GM18951 (cell line): ENCODE results near the gene CNPY4.

Source experiments
- POLR2A ChIP-seq: IDR thresholded peaks from 4 replicates; pipeline ENCODE4 v1.6.1; 2011; ENCODE audit warnings: mild to moderate bottlenecking; ENCODE audit not compliant: insufficient read length, insufficient read depth; ENCODE audit errors: extremely low read depth
- in situ Hi-C: fragments of 300-500 bp; cut with MboI; formaldehyde crosslinking; loops from one replicate; pipeline ENCODE4 v1.12.0; 2022; ENCODE audit warnings: low sequenced_read_pairs, mixed read lengths, inconsistent platforms; ENCODE audit not compliant: unreplicated experiment

The CNPY4 gene

GRCh38 chr7:100099452-100099851, 20.0 kb upstream of the CNPY4 start:
- in situ Hi-C loops: no loop called here
- no peak for TF ChIP-seq POLR2A

- peak; percentile 20 for TF ChIP-seq POLR2A
- in situ Hi-C loops: no loop called here
Observed at GRCh38 chr7:100100420-100101015, 18.9 kb upstream of the CNPY4 start.

- TF ChIP-seq POLR2A: peak; percentile 73
- in situ Hi-C loops: no loop called here
Observed at GRCh38 chr7:100101016-100101862, 18.2 kb upstream of the CNPY4 start, which contains the start of the genes AP4M1 and MCM7. AP4M1 (plus strand) TSS chr7:100101643; CDS start chr7:100101715, 72 bp downstream. MCM7 (minus strand) TSS chr7:100101397; CDS start chr7:100101294, 103 bp downstream.

- TF ChIP-seq POLR2A: no peak
- in situ Hi-C loops: no loop called here
Observed at GRCh38 chr7:100102950-100103840, 16.2 kb upstream of the CNPY4 start.

- no peak for TF ChIP-seq POLR2A
- in situ Hi-C loops: no loop called here
Observed at GRCh38 chr7:100105534-100105933, 13.9 kb upstream of the CNPY4 start.

GRCh38 chr7:100106633-100107032, 12.8 kb upstream of the CNPY4 start:
- in situ Hi-C loops: no loop called here
- TF ChIP-seq POLR2A: no peak

GRCh38 chr7:100107125-100107737, 12.2 kb upstream of the CNPY4 start:
- in situ Hi-C loops: no loop called here
- no peak for TF ChIP-seq POLR2A

- in situ Hi-C loops: no loop called here
- TF ChIP-seq POLR2A: no peak
Observed at GRCh38 chr7:100107890-100108289, 11.5 kb upstream of the CNPY4 start.

- no peak for TF ChIP-seq POLR2A
- in situ Hi-C loops: no loop called here
Observed at GRCh38 chr7:100109521-100110163, 9.8 kb upstream of the CNPY4 start.

- in situ Hi-C loops: no loop called here
- TF ChIP-seq POLR2A: no peak
Observed at GRCh38 chr7:100111156-100111555, 8.3 kb upstream of the CNPY4 start.

GRCh38 chr7:100111914-100112313, 7.5 kb upstream of the CNPY4 start:
- in situ Hi-C loops: no loop called here
- TF ChIP-seq POLR2A: no peak

GRCh38 chr7:100115026-100115425, 4.4 kb upstream of the CNPY4 start:
- no peak for TF ChIP-seq POLR2A
- in situ Hi-C loops: no loop called here
